ENCODE results near the gene DST.

- no peak for TF ChIP-seq RFX5 (IDR thresholded peaks at IDR 0.05; ENCODE audit: low read depth, low read length)
- TF ChIP-seq, protein P1, sequence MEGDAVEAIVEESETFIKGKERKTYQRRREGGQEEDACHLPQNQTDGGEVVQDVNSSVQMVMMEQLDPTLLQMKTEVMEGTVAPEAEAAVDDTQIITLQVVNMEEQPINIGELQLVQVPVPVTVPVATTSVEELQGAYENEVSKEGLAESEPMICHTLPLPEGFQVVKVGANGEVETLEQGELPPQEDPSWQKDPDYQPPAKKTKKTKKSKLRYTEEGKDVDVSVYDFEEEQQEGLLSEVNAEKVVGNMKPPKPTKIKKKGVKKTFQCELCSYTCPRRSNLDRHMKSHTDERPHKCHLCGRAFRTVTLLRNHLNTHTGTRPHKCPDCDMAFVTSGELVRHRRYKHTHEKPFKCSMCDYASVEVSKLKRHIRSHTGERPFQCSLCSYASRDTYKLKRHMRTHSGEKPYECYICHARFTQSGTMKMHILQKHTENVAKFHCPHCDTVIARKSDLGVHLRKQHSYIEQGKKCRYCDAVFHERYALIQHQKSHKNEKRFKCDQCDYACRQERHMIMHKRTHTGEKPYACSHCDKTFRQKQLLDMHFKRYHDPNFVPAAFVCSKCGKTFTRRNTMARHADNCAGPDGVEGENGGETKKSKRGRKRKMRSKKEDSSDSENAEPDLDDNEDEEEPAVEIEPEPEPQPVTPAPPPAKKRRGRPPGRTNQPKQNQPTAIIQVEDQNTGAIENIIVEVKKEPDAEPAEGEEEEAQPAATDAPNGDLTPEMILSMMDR (conservative IDR thresholded peaks at IDR 0.05; ENCODE audit: low read depth, low read length), result peak; percentile 74
- TF ChIP-seq USF2 (IDR thresholded peaks at IDR 0.05; ENCODE audit: low read depth, low read length), result no peak
- no peak for TF ChIP-seq MXI1 (IDR thresholded peaks at IDR 0.05; ENCODE audit: borderline replicate concordance, low read depth, low read length)
Measured at GRCh38 chr6:56637640-56638039, 5.0 kb downstream of the DST start.
